ENCODE data around the gene CDK14.
"Not testable (repeated sequence)": the region's sequence is repeated elsewhere in the genome, so short reads cannot be mapped to it uniquely, and the experiment has no call there.

CDK14 gene

GRCh38 chr7:90764848-90765570 lies 168.9 kb downstream of the CDK14 start:
- no peak for DNase-seq

- DNase-seq, result no peak
Measured at GRCh38 chr7:90766814-90767564, 170.9 kb downstream of the CDK14 start.

GRCh38 chr7:90768301-90768700 lies 172.2 kb downstream of the CDK14 start:
- DNase-seq, result no peak

GRCh38 chr7:90769036-90769435 lies 172.9 kb downstream of the CDK14 start:
- no peak for DNase-seq

- not testable (repeated sequence) for DNase-seq
Measured at GRCh38 chr7:90769566-90769965, 173.4 kb downstream of the CDK14 start.

GRCh38 chr7:90771281-90771680 lies 175.2 kb downstream of the CDK14 start:
- no peak for DNase-seq

- DNase-seq, result no peak
Measured at GRCh38 chr7:90772410-90772809, 176.3 kb downstream of the CDK14 start.

GRCh38 chr7:90773269-90773668 lies 177.1 kb downstream of the CDK14 start:
- DNase-seq, result no peak

- no peak for DNase-seq
Measured at GRCh38 chr7:90774706-90775105, 178.6 kb downstream of the CDK14 start.

- DNase-seq, result no peak
Measured at GRCh38 chr7:90775383-90775965, 179.4 kb downstream of the CDK14 start.

GRCh38 chr7:90777041-90777440 lies 180.9 kb downstream of the CDK14 start:
- no peak for DNase-seq

- no peak for DNase-seq
Measured at GRCh38 chr7:90777465-90777864, 181.3 kb downstream of the CDK14 start.

- DNase-seq, result no peak
Measured at GRCh38 chr7:90777886-90778285, 181.8 kb downstream of the CDK14 start.

- DNase-seq, result no peak
Measured at GRCh38 chr7:90788052-90788451, 191.9 kb downstream of the CDK14 start.

GRCh38 chr7:90789736-90790306 lies 193.7 kb downstream of the CDK14 start:
- no peak for DNase-seq

- DNase-seq, result no peak
Measured at GRCh38 chr7:90791596-90791995, 195.5 kb downstream of the CDK14 start.

- no peak for DNase-seq
Measured at GRCh38 chr7:90792301-90792700, 196.2 kb downstream of the CDK14 start.

- not testable (repeated sequence) for DNase-seq
Measured at GRCh38 chr7:90794234-90794633, 198.1 kb downstream of the CDK14 start.

- no peak for DNase-seq
Measured at GRCh38 chr7:90797596-90797995, 201.5 kb downstream of the CDK14 start.

- DNase-seq, result no peak
Measured at GRCh38 chr7:90804370-90804769, 208.2 kb downstream of the CDK14 start.

- DNase-seq, result not testable (repeated sequence)
Measured at GRCh38 chr7:90815552-90815951, 219.4 kb downstream of the CDK14 start.

- DNase-seq, result no peak
Measured at GRCh38 chr7:90816511-90817142, 220.5 kb downstream of the CDK14 start.

- DNase-seq, result no peak
Measured at GRCh38 chr7:90817151-90817550, 221.0 kb downstream of the CDK14 start.
